ENCODE data around the gene RTN3.

The RTN3 gene

DNA sequence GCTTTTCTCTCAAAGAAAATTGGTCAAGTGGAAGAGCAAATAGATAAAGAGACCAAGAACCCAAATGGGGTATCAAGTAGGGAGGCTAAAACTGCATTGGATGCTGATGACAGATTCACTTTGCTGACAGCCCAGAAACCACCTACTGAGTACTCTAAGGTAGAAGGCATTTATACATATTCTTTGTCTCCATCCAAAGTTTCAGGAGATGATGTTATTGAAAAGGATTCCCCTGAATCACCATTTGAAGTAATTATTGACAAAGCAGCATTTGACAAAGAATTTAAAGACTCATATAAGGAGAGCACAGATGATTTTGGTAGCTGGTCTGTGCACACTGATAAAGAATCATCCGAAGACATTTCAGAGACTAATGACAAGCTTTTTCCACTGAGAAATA, 37.7 kb downstream of the RTN3 start:
- in situ Hi-C loops (cut with HindIII; ENCODE audit: low pct_ligation_motif_present, low sequenced_read_pairs): no loop called here
- DNase-seq: no peak
- no peaks in the 10 kb centered on the region for H3K27me3 ChIP-seq (replicated peaks)
- no peak overlapping the region for H3K4me3 ChIP-seq (ENCODE audit: low read depth, low read length)
- no peak overlapping the region for H3K27ac ChIP-seq
- TF ChIP-seq, protein P1, sequence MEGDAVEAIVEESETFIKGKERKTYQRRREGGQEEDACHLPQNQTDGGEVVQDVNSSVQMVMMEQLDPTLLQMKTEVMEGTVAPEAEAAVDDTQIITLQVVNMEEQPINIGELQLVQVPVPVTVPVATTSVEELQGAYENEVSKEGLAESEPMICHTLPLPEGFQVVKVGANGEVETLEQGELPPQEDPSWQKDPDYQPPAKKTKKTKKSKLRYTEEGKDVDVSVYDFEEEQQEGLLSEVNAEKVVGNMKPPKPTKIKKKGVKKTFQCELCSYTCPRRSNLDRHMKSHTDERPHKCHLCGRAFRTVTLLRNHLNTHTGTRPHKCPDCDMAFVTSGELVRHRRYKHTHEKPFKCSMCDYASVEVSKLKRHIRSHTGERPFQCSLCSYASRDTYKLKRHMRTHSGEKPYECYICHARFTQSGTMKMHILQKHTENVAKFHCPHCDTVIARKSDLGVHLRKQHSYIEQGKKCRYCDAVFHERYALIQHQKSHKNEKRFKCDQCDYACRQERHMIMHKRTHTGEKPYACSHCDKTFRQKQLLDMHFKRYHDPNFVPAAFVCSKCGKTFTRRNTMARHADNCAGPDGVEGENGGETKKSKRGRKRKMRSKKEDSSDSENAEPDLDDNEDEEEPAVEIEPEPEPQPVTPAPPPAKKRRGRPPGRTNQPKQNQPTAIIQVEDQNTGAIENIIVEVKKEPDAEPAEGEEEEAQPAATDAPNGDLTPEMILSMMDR (IDR thresholded peaks at IDR 0.05; ENCODE audit: low read depth, low read length, missing control alignments): no peak
- no peaks in the 10 kb centered on the region for H3K36me3 ChIP-seq (replicated peaks)

DNA sequence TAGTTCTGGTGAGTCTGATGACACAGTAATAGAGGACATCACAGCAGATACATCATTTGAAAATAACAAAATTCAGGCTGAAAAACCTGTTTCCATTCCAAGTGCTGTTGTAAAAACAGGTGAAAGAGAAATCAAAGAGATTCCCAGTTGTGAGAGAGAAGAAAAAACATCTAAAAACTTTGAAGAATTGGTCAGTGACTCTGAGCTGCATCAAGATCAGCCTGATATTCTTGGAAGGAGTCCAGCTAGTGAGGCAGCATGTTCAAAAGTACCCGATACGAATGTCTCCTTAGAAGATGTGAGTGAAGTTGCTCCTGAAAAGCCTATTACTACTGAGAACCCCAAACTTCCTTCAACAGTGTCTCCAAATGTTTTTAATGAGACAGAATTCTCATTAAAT, 38.7 kb downstream of the RTN3 start:
- in situ Hi-C loops (cut with HindIII; ENCODE audit: low pct_ligation_motif_present, low sequenced_read_pairs): no loop called here
- TF ChIP-seq, protein P1 (IDR thresholded peaks at IDR 0.05; ENCODE audit: low read depth, low read length, missing control alignments): no peak
- no peaks in the 10 kb centered on the region for H3K27me3 ChIP-seq (replicated peaks)
- no peaks in the 10 kb centered on the region for H3K36me3 ChIP-seq (replicated peaks)
- H3K4me3 ChIP-seq (ENCODE audit: low read depth, low read length): no peak overlapping the region
- no peak overlapping the region for H3K27ac ChIP-seq
- DNase-seq: peak; percentile 72

DNA sequence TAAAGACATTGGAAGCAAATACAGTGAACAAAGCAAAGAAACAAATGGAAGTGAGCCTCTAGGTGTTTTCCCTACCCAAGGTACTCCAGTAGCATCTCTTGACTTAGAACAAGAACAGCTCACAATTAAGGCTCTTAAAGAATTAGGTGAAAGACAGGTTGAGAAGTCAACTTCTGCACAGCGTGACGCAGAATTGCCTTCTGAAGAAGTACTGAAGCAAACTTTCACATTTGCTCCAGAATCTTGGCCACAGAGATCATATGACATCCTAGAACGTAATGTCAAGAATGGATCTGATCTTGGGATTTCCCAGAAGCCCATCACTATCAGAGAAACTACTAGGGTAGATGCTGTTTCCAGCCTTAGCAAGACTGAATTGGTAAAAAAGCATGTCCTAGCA, 39.3 kb downstream of the RTN3 start:
- no peak for DNase-seq
- Histone ChIP-seq H3K27ac (no peak overlapping the region), H3K36me3 (replicated peaks) (no peaks in the 10 kb centered on the region), H3K4me3 (ENCODE audit: low read depth, low read length) (no peak overlapping the region), H3K27me3 (replicated peaks) (no peaks in the 10 kb centered on the region)
- in situ Hi-C loops (cut with HindIII; ENCODE audit: low pct_ligation_motif_present, low sequenced_read_pairs): no loop called here
- TF ChIP-seq, protein P1 (IDR thresholded peaks at IDR 0.05; ENCODE audit: low read depth, low read length, missing control alignments): no peak

DNA sequence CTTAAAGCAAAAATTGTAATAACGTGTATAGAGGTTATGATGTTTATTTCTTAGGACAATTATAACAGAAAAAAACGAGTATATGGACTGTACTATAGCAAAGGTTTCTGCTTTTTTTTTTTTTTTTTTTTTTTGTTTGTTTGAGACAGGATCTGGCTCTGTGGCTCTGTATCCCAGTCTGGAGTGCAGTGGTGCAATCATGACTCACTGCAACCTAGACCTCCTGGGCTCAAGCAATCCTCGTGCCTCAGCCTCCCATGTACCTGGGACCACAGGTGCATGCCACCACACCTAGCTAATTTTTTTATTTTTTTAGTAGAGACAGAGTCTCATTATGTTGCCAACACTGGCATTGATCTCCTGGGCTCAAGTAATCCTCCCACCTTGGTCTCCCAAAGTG, 48.0 kb downstream of the RTN3 start:
- TF ChIP-seq, protein P1 (IDR thresholded peaks at IDR 0.05; ENCODE audit: low read depth, low read length, missing control alignments): no peak
- H3K27ac ChIP-seq: no peak overlapping the region
- in situ Hi-C loops (cut with HindIII; ENCODE audit: low pct_ligation_motif_present, low sequenced_read_pairs): no loop called here

DNA sequence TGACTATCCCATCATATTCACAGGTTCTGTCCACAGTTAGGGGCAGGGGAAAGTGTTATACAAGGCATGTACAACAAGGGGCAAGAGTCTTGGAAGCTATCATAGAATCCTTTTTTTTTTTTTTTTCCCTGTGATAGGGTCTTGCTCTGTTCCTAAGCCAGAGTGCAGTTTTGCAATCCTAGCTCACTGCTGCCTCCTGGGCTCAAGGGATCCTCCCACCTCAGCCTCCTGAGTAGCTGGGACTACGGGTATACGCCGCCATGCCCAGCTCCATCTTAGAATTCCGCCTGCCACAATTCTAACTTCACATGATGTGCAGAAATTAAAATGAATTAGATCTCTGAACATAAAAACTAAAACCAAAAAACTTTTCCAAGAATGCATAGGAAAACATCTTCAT, 55.6 kb downstream of the RTN3 start:
- in situ Hi-C loops (cut with HindIII; ENCODE audit: low pct_ligation_motif_present, low sequenced_read_pairs): no loop called here
- Histone ChIP-seq H3K27ac (no peak overlapping the region), H3K4me3 (ENCODE audit: low read depth, low read length) (no peak overlapping the region), H3K27me3 (replicated peaks) (no peaks in the 10 kb centered on the region), H3K36me3 (replicated peaks) (no peaks in the 10 kb centered on the region)
- DNase-seq: no peak
- TF ChIP-seq, protein P1 (IDR thresholded peaks at IDR 0.05; ENCODE audit: low read depth, low read length, missing control alignments): no peak

More for the DNA sequence above, 48.0 kb downstream of the RTN3 start:
- no peaks in the 10 kb centered on the region for H3K27me3 ChIP-seq (replicated peaks)
- no peaks in the 10 kb centered on the region for H3K36me3 ChIP-seq (replicated peaks)
- no peak for DNase-seq
- no peak overlapping the region for H3K4me3 ChIP-seq (ENCODE audit: low read depth, low read length)

DNA sequence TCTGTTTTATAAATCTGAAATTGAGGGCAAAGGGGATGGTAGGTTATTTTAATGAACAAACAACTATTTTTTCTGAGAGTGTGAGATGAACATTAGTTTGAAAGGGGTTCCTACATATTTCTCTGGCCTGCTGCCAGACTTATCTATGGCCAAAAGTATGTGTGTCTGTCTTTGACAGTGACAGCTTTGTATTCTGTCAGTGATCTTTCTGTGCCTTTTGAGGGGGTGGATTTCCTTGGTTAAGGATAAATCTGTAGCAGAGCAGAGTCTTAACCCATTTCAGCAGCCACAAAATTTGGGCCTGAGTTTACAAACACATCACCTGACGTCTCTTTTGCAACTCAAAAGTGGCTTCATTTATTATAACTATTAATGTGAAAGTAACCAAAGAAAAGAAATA, 56.4 kb downstream of the RTN3 start:
- no peaks in the 10 kb centered on the region for H3K36me3 ChIP-seq (replicated peaks)
- TF ChIP-seq, protein P1 (IDR thresholded peaks at IDR 0.05; ENCODE audit: low read depth, low read length, missing control alignments): no peak
- H3K27ac ChIP-seq: no peak overlapping the region
- no peaks in the 10 kb centered on the region for H3K27me3 ChIP-seq (replicated peaks)
- in situ Hi-C loops (cut with HindIII; ENCODE audit: low pct_ligation_motif_present, low sequenced_read_pairs): no loop called here
- DNase-seq: no peak
- no peak overlapping the region for H3K4me3 ChIP-seq (ENCODE audit: low read depth, low read length)
